CD8-positive, alpha-beta memory T cell (primary cell): ENCODE data around the gene TAOK2. TPM values are rescaled to one million over a fixed set of nuclear protein-coding genes. Genes with fewer than 3 reads are reported as not detected.
A peak's percentile ranks its signal among the peaks of the same experiment; 100 is the strongest.
"Not testable (repeated sequence)": the region's sequence is repeated elsewhere in the genome, so short reads cannot be mapped to it uniquely, and the experiment has no call there.

Experiments used
- CTCF ChIA-PET: fragments of 350-600 bp; sonication (Branson Sonifier 250); formaldehyde crosslinking; loops from one replicate; lab custom pipeline; 2021; ENCODE audit warnings: antibody characterized with exemption; lab: Charles Lee
- POLR2A ChIA-PET: fragments of 350-600 bp; sonication (Branson Sonifier 250); formaldehyde crosslinking; loops from one replicate; lab custom pipeline; 2021; ENCODE audit warnings: antibody characterized with exemption; lab: Charles Lee
- DNase-seq, 5 donors: peaks; one replicate each; pipeline versions ENCODE4 v3.0.0 to v3.0.0-alpha.2; 2020 to 2022; ENCODE audit warnings: mixed read lengths in 1 of 5
- H3K27ac ChIP-seq: one replicate; pipeline ENCODE4 v1.7.0; 2013; ENCODE audit warnings: low read depth, mild to moderate bottlenecking, low read length, moderate library complexity
- H3K27me3 ChIP-seq: 2 replicates; pipeline ENCODE4 v1.7.0; 2013; ENCODE audit warnings: low read length, mild to moderate bottlenecking; ENCODE audit not compliant: insufficient read depth, poor library complexity, severe bottlenecking
- H3K36me3 ChIP-seq: 2 replicates; pipeline ENCODE4 v1.7.0; 2013; ENCODE audit warnings: mild to moderate bottlenecking, low read length, moderate library complexity; ENCODE audit not compliant: insufficient read depth
- H3K4me1 ChIP-seq: 2 replicates; pipeline ENCODE4 v1.7.0; 2013; ENCODE audit warnings: mild to moderate bottlenecking, low read length, moderate library complexity; ENCODE audit not compliant: insufficient read depth
- H3K4me3 ChIP-seq: 2 replicates; pipeline ENCODE4 v1.7.0; 2013; ENCODE audit warnings: mild to moderate bottlenecking, low read length
- H3K9me3 ChIP-seq: 2 replicates; pipeline ENCODE4 v1.7.0; 2013; ENCODE audit warnings: mild to moderate bottlenecking, low read length
- H3K27ac Mint-ChIP-seq, 8 donors: one replicate each; pipeline ENCODE4 v1.8.0; 2020 to 2021; ENCODE audit warnings: mixed read lengths in 8 of 8, mild to moderate bottlenecking in 6 of 8, inconsistent platforms in 3 of 8, moderate library complexity in 3 of 8
- H3K27me3 Mint-ChIP-seq, 2 donors: one replicate each; pipeline ENCODE4 v1.8.0; 2020 to 2021; ENCODE audit warnings: mixed read lengths in 2 of 2, mild to moderate bottlenecking in 1 of 2, moderate library complexity in 1 of 2
- H3K36me3 Mint-ChIP-seq, 3 donors: one replicate each; pipeline ENCODE4 v1.8.0; 2020 to 2021; ENCODE audit warnings: mixed read lengths in 3 of 3, inconsistent platforms in 1 of 3, mild to moderate bottlenecking in 1 of 3
- H3K4me1 Mint-ChIP-seq, 3 donors: one replicate each; pipeline ENCODE4 v1.8.0; 2020 to 2021; ENCODE audit warnings: mixed read lengths in 3 of 3, inconsistent platforms in 1 of 3, mild to moderate bottlenecking in 1 of 3
- H3K4me3 Mint-ChIP-seq, 7 donors: one replicate each; pipeline ENCODE4 v1.8.0; 2020 to 2021; ENCODE audit warnings: mixed read lengths in 7 of 7, mild to moderate bottlenecking in 6 of 7, moderate library complexity in 4 of 7, inconsistent platforms in 2 of 7
- H3K9me3 Mint-ChIP-seq, 5 donors: one replicate each; pipeline ENCODE4 v1.8.0; 2020 to 2022; ENCODE audit warnings: mixed read lengths in 5 of 5, mild to moderate bottlenecking in 3 of 5, moderate library complexity in 2 of 5, inconsistent platforms in 1 of 5
- polyA plus RNA-seq: library from polyadenylated mRNA; unstranded; fragments of 300-500 nt; fragmentation: Illumina TruSeq; gene quantifications from one replicate; pipeline ENCODE4 v1.2.3, GENCODE V29; 2021
- total RNA-seq, 2 experiments: library from RNA; stranded (reverse); gene quantifications; one replicate each; pipeline ENCODE4 v1.2.3, GENCODE V29; 2021

Gene TAOK2
- total and polyA plus RNA-seq, 3 experiments from 2014 or later, result 7.1 to 44.3 (median 41.8) TPM

DNA sequence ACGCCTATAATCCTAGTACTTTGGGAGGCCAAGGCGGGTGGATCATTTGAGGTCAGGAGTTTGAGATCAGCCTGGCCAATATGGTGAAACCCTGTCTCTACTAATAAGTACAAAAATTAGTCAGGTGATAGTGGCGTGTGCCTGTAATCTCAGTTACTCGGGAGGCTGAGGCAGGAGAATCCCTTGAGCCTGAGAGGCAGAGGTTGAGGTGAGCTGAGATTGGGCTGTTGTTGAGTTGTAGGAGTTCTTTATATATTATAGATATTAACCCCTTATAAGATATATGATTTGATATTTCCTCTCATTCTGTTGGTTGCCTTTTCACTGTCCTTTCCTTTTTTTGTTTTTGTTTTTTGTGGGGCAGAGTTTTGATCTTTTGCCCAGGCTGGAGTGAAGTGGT lies 13.8 kb upstream of the TAOK2 start:
- not testable (repeated sequence) for H3K9me3 Mint-ChIP-seq, H3K4me3 ChIP-seq, H3K27me3 Mint-ChIP-seq, H3K36me3 ChIP-seq, H3K27me3 ChIP-seq, DNase-seq, H3K9me3 ChIP-seq, H3K27ac ChIP-seq, H3K36me3 Mint-ChIP-seq
- Mint-ChIP-seq H3K27ac (peak overlapping the region in 1 of 8 donors; percentile 81), H3K4me1 (peaks cover 16 to 24% (median 18%) of the 10 kb centered on the region in 3 donors), H3K4me3 (peak overlapping the region in 6 of 7 donors; percentile 7 to 79 (median 40))
- ChIA-PET POLR2A (interaction anchor here (0.5 to 1.3 kb wide), 2 partner anchors 11 to 34 kb away, joined by 3 to 9 read pairs; partner anchors contain the start of gene KCTD13), CTCF (interaction anchor here (3.9 kb wide), 1 partner anchor 12 kb away, joined by 33 read pairs; the partner anchor contains the start of gene TAOK2)
- H3K4me1 ChIP-seq, result peaks cover 15% of the 10 kb centered on the region

DNA sequence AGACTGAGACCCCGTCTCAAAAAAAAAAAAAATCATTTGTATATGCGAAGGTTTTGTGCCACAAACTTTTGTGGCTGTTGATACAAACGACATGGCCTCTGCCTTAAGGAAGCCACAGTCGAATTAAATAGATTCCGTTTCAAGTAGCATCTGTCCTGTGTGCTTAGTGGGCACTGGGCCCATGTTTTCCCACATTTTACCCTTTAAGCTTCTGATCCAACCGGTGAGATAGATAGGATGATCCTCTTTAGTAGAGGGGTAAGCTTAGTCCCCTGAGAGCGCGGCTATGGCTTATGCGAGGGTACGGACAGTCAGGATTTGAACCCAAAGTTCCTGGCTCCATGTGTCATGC lies 12.6 kb upstream of the TAOK2 start:
- Histone ChIP-seq H3K27ac (peak overlapping the region; percentile 86), H3K27me3 (no peaks in the 10 kb centered on the region), H3K4me3 (peak overlapping the region; percentile 97), H3K9me3 (no peaks in the 10 kb centered on the region), H3K36me3 (no peaks in the 10 kb centered on the region), H3K4me1 (peaks cover 15% of the 10 kb centered on the region)
- Mint-ChIP-seq H3K9me3 (no peaks in the 10 kb centered on the region), H3K4me3 (peak overlapping the region; percentile 87 to 97 (median 89)), H3K27me3 (no peaks in the 10 kb centered on the region), H3K27ac (peak overlapping the region; percentile 81 to 96 (median 93)), H3K4me1 (peaks cover 18 to 28% (median 19%) of the 10 kb centered on the region in 3 donors), H3K36me3 (peaks cover 0 to 15% (median 0%) of the 10 kb centered on the region in 3 donors)
- no peak for DNase-seq
- ChIA-PET POLR2A (interaction anchor here (0.6 to 2.1 kb wide), 7 partner anchors 12 to 153 kb away, joined by 3 to 17 read pairs (median 6); partner anchors contain the start of genes HIRIP3, KCTD13 and TAOK2), CTCF (interaction anchor here (1.6 to 3.9 kb wide), 3 partner anchors 11 to 112 kb away, joined by 6 to 33 read pairs (median 7); partner anchors contain the start of genes KCTD13 and TAOK2)

DNA sequence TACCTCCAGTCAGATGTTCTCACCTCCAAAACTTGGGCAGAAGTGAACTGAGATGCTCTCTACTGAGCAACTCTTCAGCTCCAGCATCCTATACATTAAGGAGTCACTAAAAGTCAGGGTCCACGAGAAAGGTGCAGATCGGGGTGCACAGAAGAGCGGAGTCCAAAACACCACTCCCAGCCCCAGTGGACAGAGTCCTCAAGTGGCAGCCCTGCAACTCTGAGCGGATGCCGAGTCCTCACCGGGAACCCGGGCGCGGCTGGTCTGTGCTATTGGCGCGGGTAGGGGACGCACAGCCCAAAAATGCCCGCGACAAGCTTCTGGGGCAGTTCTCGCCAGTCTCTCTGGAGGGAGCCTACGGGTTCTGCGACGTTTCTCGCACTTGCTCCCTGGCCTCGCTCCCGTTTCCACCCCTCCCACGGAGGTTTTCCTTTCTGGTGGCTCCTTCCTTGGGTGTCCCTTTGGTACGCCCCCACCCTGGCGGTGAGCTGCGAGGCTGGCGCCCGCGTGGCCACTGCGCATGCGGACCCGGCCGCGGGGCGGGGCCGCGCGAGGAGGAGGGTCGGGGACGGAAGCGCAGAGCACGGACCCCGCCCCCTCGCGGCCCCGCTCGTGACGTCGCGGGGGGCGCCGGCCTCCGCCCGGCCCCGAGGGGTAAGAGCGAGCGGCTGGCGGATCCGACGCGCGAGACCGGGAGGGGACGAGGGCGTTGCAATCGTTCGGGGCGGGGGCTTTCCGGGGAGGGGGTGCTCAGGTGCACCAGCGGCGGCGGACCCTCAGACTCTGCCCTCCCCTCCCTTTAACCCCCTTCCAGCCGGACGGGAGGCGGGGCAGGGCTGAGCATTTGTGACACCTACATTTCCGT lies 12.0 kb upstream of the TAOK2 start, which contains the start of gene TMEM219:
Gene TMEM219 (plus strand): TSS at position 601 of the 865 bp plus-strand sequence. CDS start 1,065 bp downstream, outside the sequence.
- DNase-seq, result peak; percentile 92 to 97 (median 95)
- Mint-ChIP-seq H3K4me3 (peak within 1 kb of the TSS; percentile 87 to 97 (median 89)), H3K9me3 (no peaks in the 10 kb centered on the region), H3K27me3 (no peaks in the 10 kb centered on the region), H3K27ac (peak within 1 kb of the TSS; percentile 86 to 98 (median 95)), H3K4me1 (peaks cover 18 to 30% (median 19%) of the 10 kb centered on the region in 3 donors), H3K36me3 (peaks cover 0 to 15% (median 0%) of the 10 kb centered on the region in 3 donors)
- no peaks in the 10 kb centered on the region for H3K36me3 ChIP-seq
- no peaks in the 10 kb centered on the region for H3K9me3 ChIP-seq
- POLR2A ChIA-PET, result interaction anchor here (0.6 to 2.1 kb wide), 7 partner anchors 9 to 154 kb away, joined by 3 to 17 read pairs (median 6); partner anchors contain the start of genes HIRIP3, KCTD13 and TAOK2
- no peaks in the 10 kb centered on the region for H3K27me3 ChIP-seq
- H3K27ac ChIP-seq, result peak within 1 kb of the TSS; percentile 86
- CTCF ChIA-PET, result interaction anchor here (0.7 to 3.9 kb wide), 4 partner anchors 10 to 113 kb away, joined by 3 to 33 read pairs (median 6); partner anchors contain the start of genes KCTD13 and TAOK2
- peak within 1 kb of the TSS; percentile 97 for H3K4me3 ChIP-seq
- H3K4me1 ChIP-seq, result peaks cover 15% of the 10 kb centered on the region

DNA sequence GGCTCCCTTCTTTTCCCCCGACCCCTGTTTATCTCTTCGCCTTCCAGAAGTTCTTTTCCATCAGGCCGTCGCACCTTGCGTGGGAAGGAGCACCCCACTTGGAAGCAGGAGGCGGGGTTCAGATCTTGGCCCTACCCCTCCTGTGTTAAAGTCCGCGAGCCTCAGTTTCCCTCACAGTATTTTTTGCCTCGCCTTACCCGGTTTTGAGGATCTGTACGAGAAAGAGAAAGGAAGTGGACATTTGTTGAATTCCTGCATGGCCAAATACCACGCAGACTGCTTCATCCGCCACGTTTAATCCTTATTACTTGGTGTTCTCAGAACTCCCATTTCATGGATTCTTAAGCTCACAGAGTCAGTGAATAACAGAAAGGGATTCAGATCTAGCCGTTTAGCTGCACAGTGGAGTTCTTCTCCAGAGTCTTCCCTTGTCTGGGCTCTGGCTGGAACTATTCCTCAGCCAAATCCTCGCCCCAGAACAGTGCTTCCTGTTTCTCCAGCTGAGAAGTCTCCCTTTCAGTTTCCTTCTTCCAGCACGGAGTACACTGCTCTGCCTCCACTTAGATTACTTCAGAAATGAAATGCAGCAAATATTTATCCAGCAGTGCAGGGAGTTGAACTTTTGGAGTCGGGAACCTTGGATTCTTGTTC lies 11.2 kb upstream of the TAOK2 start:
- Histone ChIP-seq H3K27ac (peak overlapping the region; percentile 86), H3K9me3 (no peaks in the 10 kb centered on the region), H3K4me3 (peak overlapping the region; percentile 97), H3K4me1 (peaks cover 15% of the 10 kb centered on the region), H3K36me3 (no peaks in the 10 kb centered on the region), H3K27me3 (no peaks in the 10 kb centered on the region)
- Mint-ChIP-seq H3K4me3 (peak overlapping the region; percentile 87 to 97 (median 89)), H3K36me3 (peaks cover 0 to 15% (median 0%) of the 10 kb centered on the region in 3 donors), H3K27me3 (no peaks in the 10 kb centered on the region), H3K9me3 (no peaks in the 10 kb centered on the region), H3K4me1 (peaks cover 18 to 30% (median 19%) of the 10 kb centered on the region in 3 donors), H3K27ac (peak overlapping the region; percentile 86 to 98 (median 95))
- ChIA-PET CTCF (interaction anchor here (0.7 to 3.9 kb wide), 4 partner anchors 10 to 114 kb away, joined by 3 to 33 read pairs (median 6); partner anchors contain the start of genes KCTD13 and TAOK2), POLR2A (interaction anchor here (0.6 to 2.1 kb wide), 6 partner anchors 8 to 155 kb away, joined by 3 to 17 read pairs (median 7); partner anchors contain the start of genes HIRIP3, KCTD13 and TAOK2)
- no peak for DNase-seq

DNA sequence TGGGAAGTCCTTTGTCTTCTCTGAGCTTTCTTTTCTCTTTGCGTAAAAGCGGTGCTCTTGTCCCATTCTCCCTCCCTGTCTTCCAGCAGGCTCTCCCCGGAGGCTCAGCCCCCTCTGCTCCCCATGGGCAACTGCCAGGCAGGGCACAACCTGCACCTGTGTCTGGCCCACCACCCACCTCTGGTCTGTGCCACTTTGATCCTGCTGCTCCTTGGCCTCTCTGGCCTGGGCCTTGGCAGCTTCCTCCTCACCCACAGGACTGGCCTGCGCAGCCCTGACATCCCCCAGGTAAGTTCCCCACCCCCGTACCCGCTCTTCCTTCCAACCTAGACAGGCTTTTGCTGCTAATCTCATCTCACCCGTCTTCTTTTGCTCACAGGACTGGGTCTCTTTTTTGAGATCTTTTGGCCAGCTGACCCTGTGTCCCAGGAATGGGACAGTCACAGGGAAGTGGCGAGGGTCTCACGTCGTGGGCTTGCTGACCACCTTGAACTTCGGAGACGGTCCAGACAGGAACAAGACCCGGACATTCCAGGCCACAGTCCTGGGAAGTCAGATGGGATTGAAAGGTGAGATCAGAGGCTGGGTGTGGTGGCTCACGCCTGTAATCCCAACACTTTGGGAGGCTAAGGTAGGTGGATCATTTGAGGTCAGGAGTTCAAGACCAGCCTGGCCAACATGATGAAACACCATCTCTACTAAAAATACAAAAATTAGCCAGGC lies 10.5 kb upstream of the TAOK2 start:
- H3K4me1 ChIP-seq, result peaks cover 15% of the 10 kb centered on the region
- Mint-ChIP-seq H3K27me3 (no peaks in the 10 kb centered on the region), H3K4me3 (peak overlapping the region; percentile 84 to 97 (median 89)), H3K27ac (peak overlapping the region; percentile 86 to 98 (median 95)), H3K9me3 (no peaks in the 10 kb centered on the region), H3K36me3 (peaks cover 0 to 19% (median 0%) of the 10 kb centered on the region in 3 donors), H3K4me1 (peaks cover 18 to 30% (median 19%) of the 10 kb centered on the region in 3 donors)
- H3K4me3 ChIP-seq, result peak overlapping the region; percentile 97
- POLR2A ChIA-PET, result interaction anchor here (1.0 kb wide), 1 partner anchor 22 kb away, joined by 4 read pairs; no protein-coding TSS in a partner anchor
- H3K36me3 ChIP-seq, result no peaks in the 10 kb centered on the region
- no peaks in the 10 kb centered on the region for H3K27me3 ChIP-seq
- H3K9me3 ChIP-seq, result no peaks in the 10 kb centered on the region
- peak overlapping the region; percentile 86 for H3K27ac ChIP-seq
- no peak for DNase-seq
- CTCF ChIA-PET, result interaction anchor here (3.9 kb wide), 1 partner anchor 9 kb away, joined by 33 read pairs; the partner anchor contains the start of gene TAOK2

DNA sequence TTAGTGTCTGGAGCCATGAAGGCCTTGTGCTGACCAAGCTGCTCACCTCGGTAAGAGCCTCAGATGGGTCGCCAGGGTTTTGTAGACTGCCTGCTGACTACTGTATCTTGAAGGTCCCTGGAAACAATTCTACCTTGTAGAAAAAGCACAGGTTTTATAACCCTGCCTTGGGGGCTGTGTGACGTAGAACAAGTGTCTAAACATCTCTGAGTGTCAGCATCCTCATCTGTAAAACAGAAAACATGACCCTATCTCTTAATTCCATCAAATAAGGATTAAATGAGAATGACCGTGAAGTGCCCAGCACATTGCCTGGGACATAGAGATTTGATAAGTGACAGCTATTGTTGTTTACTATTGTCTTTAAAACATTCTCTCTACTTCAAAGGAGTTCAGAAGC lies 5.5 kb upstream of the TAOK2 start:
- Mint-ChIP-seq H3K9me3 (no peaks in the 10 kb centered on the region), H3K4me3 (no peak overlapping the region), H3K27me3 (no peaks in the 10 kb centered on the region), H3K36me3 (peaks cover 5 to 28% (median 6%) of the 10 kb centered on the region in 3 donors), H3K4me1 (peaks cover 6 to 14% (median 9%) of the 10 kb centered on the region in 3 donors), H3K27ac (peak overlapping the region in 2 of 8 donors; percentile 63 to 82)
- Histone ChIP-seq H3K27me3 (no peaks in the 10 kb centered on the region), H3K4me1 (peaks cover 5% of the 10 kb centered on the region), H3K9me3 (no peaks in the 10 kb centered on the region), H3K36me3 (peaks cover 5% of the 10 kb centered on the region), H3K27ac (no peak overlapping the region), H3K4me3 (no peak overlapping the region)
- no peak for DNase-seq
- ChIA-PET POLR2A (no interaction called here), CTCF (no interaction called here)

DNA sequence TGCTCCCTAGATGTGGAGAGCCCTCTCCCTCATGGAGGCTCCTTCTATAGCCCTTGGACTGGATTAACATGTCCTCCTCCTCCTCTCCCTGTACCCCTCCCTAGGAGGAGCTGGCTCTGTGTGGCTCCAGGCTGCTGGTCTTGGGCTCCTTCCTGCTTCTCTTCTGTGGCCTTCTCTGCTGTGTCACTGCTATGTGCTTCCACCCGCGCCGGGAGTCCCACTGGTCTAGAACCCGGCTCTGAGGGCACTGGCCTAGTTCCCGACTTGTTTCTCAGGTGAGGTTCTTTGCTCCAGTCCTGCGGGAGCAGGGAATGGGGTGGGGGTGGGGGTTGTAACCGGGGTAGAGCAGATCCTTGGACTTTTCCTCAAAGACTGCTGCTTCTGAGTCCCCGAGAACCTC lies 2.4 kb upstream of the TAOK2 start:
- H3K9me3 ChIP-seq, result no peaks in the 10 kb centered on the region
- H3K27ac Mint-ChIP-seq, result peak overlapping the region in 3 of 8 donors; percentile 68 to 76 (median 76)
- peaks cover 26 to 29% (median 26%) of the 10 kb centered on the region in 3 donors for H3K4me1 Mint-ChIP-seq
- peak overlapping the region in 1 of 7 donors; percentile 8 for H3K4me3 Mint-ChIP-seq
- DNase-seq, result no peak
- no peaks in the 10 kb centered on the region for H3K27me3 Mint-ChIP-seq
- H3K27ac ChIP-seq, result no peak overlapping the region
- H3K4me1 ChIP-seq, result peaks cover 27% of the 10 kb centered on the region
- no peaks in the 10 kb centered on the region for H3K9me3 Mint-ChIP-seq
- no peak overlapping the region for H3K4me3 ChIP-seq
- ChIA-PET CTCF (interaction anchor here (4.3 kb wide), 1 partner anchor 10 kb away, joined by 33 read pairs; the partner anchor contains the start of gene TMEM219), POLR2A (no interaction called here)
- peaks cover 5 to 33% (median 6%) of the 10 kb centered on the region in 3 donors for H3K36me3 Mint-ChIP-seq
- H3K27me3 ChIP-seq, result no peaks in the 10 kb centered on the region
- H3K36me3 ChIP-seq, result peaks cover 5% of the 10 kb centered on the region
